ENCODE results near the gene KCTD17.

DNA sequence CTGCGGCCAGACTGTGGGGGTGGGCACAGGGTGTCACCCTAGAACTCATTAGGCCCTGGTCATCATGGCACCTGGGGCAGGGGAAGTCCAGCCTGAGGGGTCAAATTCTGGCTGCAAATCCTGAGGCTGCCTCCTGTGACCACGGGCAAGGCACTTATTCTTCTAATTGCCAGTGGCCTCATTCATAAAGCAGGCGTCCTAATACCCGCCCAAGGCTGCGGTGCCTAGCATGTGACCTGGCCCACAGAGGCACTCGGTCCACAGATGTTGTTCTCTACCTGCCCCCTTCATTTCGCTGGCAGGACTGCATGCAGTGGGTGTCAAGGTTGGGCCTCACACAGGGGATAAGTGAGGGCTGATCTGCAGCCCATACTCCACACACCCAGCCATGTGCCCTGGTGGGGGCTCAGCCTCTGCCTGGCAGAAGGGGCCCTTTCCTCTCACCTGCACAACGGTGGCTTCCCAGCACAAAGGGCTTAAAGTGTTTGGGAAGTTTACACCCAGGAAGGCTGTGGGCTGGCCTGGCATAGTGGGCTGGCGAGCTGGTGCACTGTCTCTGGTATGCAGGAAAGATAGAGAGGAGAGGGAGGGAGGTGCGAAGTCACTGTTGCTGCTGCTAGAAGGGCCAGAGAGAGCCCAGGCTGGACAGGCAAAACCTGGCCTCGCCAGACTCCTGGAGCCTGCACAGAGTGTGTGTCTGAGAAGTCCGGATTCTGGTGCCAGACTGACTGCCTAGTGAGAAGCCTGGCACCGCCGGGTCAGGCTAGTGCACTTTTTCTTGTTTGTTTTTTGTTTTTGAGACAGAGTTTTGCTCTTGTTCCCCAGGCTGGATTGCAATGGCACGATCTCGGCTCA lies 28.8 kb upstream of the KCTD17 start:
- TF ChIP-seq POLR2AphosphoS5 (IDR thresholded peaks at IDR 0.05; ENCODE audit: low read depth, low read length) = no peak
- no peak for TF ChIP-seq REST (IDR thresholded peaks at IDR 0.05; ENCODE audit: insufficient read depth in 1 of 2, low read depth in 2 of 2, low read length in 2 of 2)
- no peak for TF ChIP-seq TAF1 (IDR thresholded peaks at IDR 0.05; ENCODE audit: borderline replicate concordance, insufficient read depth, low read length)
- no peak for TF ChIP-seq SIN3A (IDR thresholded peaks at IDR 0.05; ENCODE audit: borderline replicate concordance, insufficient read depth, low read length)

Data from PFSK-1 (cell line).